Measurements from ENCODE around the gene C3orf20. TPM values are rescaled to one million over a fixed set of nuclear protein-coding genes. Genes with fewer than 3 reads are reported as not detected.

C3orf20 gene
- total and polyA plus RNA-seq, 2 of the 13 experiments (the other 11 are each of a cell fraction or from before 2014, with no cell fraction given), result 0.03 to 0.04 TPM

- H3K9me3 ChIP-seq (ENCODE audit: low read length), result no peaks in the 10 kb centered on the region
- H2AFZ ChIP-seq (ENCODE audit: low read length), result no peak overlapping the region
- H4K20me1 ChIP-seq (ENCODE audit: insufficient read depth, low read length), result no peaks in the 10 kb centered on the region
- no peak overlapping the region for H3K4me2 ChIP-seq (ENCODE audit: low read depth, low read length)
- no TSS peak for BruUV-seq (replicated peaks)
- H3K27me3 ChIP-seq (ENCODE audit: control insufficient read depth in 1 of 2, insufficient read depth in 2 of 2, low read length in 2 of 2), result no peaks in the 10 kb centered on the region; a peak in 1 of 5 replicates
- no peaks in the 10 kb centered on the region for H3K36me3 ChIP-seq (replicated peaks in 1 of 2; ENCODE audit: control insufficient read depth in 1 of 2, insufficient read depth in 2 of 2, low read length in 2 of 2)
- 33% methylated on average over 5 of the region's 6 CpGs for WGBS (ENCODE audit: low lambda C conversion rate)
- H3K9ac ChIP-seq (ENCODE audit: insufficient read depth, low read depth, low read length), result no peak overlapping the region
- ChIA-PET POLR2A (no interaction called here), CTCF (ENCODE audit: low intra/inter-chr PET ratio, low total read pairs) (no interaction called here)
- no peak for DNase-seq (ENCODE audit: low spot score)
- peaks cover 16% of the 10 kb centered on the region for H3K4me1 ChIP-seq (ENCODE audit: insufficient read depth, low read length)
- no peak for ATAC-seq
- H3K27ac ChIP-seq (ENCODE audit: extremely low read length, insufficient read depth, low read length), result no peak overlapping the region
- in situ Hi-C loops (cut with HindIII; ENCODE audit: extremely low pct_ligation_motif_present, low pct_unique_long_range_greater_than_20kb) (no loop called here), intact Hi-C loops (cut with micrococcal nuclease; ENCODE audit: unreplicated experiment) (no loop called here)
- H3K79me2 ChIP-seq (ENCODE audit: insufficient read depth, low read length), result no peaks in the 10 kb centered on the region
- TF ChIP-seq HMG20A (CRISPR knock-in tag; IDR thresholded peaks at IDR 0.05; ENCODE audit: borderline replicate concordance) (no peak), FLYWCH1 (CRISPR knock-in tag; IDR thresholded peaks at IDR 0.05) (no peak), IRF2 (CRISPR knock-in tag; IDR thresholded peaks at IDR 0.05) (no peak), RXRB (CRISPR knock-in tag; IDR thresholded peaks at IDR 0.05; ENCODE audit: borderline replicate concordance) (no peak), ZNF550 (CRISPR knock-in tag; IDR thresholded peaks at IDR 0.05; ENCODE audit: borderline replicate concordance) (no peak), ZBTB38 (CRISPR knock-in tag; IDR thresholded peaks at IDR 0.05) (no peak), KAT7 (CRISPR knock-in tag; IDR thresholded peaks at IDR 0.05; ENCODE audit: borderline replicate concordance) (no peak), TCF7L2 (IDR thresholded peaks at IDR 0.05; ENCODE audit: low read depth, low read length) (no peak), MTF1 (CRISPR knock-in tag; IDR thresholded peaks at IDR 0.05) (no peak), MBD4 (IDR thresholded peaks at IDR 0.05; ENCODE audit: borderline replicate concordance, low read length) (no peak), POLR2G (IDR thresholded peaks at IDR 0.05; ENCODE audit: low read depth, low read length) (no peak), ATF5 (CRISPR knock-in tag; IDR thresholded peaks at IDR 0.05; ENCODE audit: low read depth) (no peak), FOXO1 (CRISPR knock-in tag; IDR thresholded peaks at IDR 0.05) (no peak), EHMT2 (IDR thresholded peaks at IDR 0.05; ENCODE audit: borderline replicate concordance, low read depth, low read length) (no peak), PAF1 (CRISPR knock-in tag; IDR thresholded peaks at IDR 0.05) (no peak), ZNF232 (CRISPR knock-in tag; IDR thresholded peaks at IDR 0.05; ENCODE audit: borderline replicate concordance) (no peak), SUZ12 (IDR thresholded peaks at IDR 0.05; ENCODE audit: low read depth, low read length) (no peak), HDAC6 (IDR thresholded peaks at IDR 0.05; ENCODE audit: low read depth, low read length) (no peak), IRF1 (CRISPR knock-in tag; IDR thresholded peaks at IDR 0.05; ENCODE audit: low read depth) (no peak)
- FAIRE-seq, result no peak
- no peak overlapping the region for H3K4me3 ChIP-seq (replicated peaks in 1 of 3; ENCODE audit: insufficient read depth in 1 of 3, low read depth in 2 of 3, low read length in 3 of 3)
Observed at GRCh38 chr3:14726441-14726780, 51.5 kb downstream of the C3orf20 start.

Data from HepG2 (cell line).